GM21360 (cell line): ENCODE results near the gene ANXA8.
"Not testable (repeated sequence)": the region's sequence is repeated elsewhere in the genome, so short reads cannot be mapped to it uniquely, and the experiment has no call there.

ENCODE experiments used
- ATAC-seq: cut with Tn5 transposase; IDR thresholded peaks from one replicate; pipeline ENCODE4 v1.9.1; 2021; ENCODE audit warnings: mild to moderate bottlenecking, moderate library complexity; ENCODE audit not compliant: unreplicated experiment

ANXA8 gene

DNA sequence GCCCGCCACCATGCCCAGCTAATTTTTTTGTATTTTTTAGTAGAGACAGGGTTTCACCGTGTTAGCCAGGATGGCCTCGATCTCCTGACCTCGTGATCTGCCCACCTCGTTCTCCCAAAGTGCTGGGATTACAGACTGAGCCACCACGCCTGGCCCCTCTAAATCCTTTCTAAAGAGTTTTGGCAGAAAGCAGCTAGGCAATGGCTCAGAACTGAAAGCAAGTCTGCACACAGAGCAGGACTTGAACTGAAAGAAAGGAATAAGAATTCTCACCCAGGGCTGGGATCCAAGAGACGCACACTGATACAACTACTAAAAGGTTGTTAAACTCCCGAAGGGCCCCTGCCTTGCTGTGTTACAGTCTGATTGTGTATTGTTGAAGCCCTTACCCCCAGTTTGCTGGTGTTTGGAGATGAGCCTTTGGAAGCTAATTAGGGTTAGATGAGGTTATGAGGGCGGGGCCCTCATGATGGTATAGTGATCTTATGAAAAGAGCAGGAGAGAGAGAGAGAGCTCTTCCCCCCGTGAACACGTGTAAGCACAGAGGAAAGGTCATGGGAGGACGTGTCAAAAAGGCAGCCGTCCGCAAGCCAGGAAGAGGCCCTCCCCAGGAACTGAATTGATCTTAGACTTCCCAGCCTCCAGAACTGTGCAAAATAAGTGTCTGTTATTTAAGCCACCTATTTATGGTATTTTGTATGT lies 18.5 kb downstream of the ANXA8 start:
- ATAC-seq, result not testable (repeated sequence)

- ATAC-seq, result not testable (repeated sequence)
Measured at GRCh38 chr10:47462577-47463358, 21.1 kb downstream of the ANXA8 start.

DNA sequence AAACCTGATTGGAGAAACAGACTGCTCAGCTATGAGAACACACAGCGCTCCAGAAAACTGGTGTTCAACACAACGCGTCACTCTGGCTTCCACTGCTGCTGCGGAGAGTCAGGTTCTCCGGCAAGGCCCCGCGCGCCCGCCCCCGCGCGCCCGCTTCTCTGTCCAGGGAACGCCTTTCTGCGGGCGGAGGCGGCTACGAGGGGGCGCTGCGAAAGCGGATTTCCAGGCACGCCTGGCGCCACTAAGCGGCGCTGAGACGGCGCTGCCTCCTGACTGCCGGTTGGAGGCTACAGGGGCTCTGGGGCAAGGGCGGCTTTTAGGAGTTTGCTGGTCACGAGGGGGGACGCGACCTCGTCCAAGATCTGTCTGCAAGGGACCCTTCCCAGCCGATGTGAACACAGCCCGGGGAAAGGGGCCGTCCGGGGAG lies 22.6 kb downstream of the ANXA8 start:
- ATAC-seq, result not testable (repeated sequence)

DNA sequence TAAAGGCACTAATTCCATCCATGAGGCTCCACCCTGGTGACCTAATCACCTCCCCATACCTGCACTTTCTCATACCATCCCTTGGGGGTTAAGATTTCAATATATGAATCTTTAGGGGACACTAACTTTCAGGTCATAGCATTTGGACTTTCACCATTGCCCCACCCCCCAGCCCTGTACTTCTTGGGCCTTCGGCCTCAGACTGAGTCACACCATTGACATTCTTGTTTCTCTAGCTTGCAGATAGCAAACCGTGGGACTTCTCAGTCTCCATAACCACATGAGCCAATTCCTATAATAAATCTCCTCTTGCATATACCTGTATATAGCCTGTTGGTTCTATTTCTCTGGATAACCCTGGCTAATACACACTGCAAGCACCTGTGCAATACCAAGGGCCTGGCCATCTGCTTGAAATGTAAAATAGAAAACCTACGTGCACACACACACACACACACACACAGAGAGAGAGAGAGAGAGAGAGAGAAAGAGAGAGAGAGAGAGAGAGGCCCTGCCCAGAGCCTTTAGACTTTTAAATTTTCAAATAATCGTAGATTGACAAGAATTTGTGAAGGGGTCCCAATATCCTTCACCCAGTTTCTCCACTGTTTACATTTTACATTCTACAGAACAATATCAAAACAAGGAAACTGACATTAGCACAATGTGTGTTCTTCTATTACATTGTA lies 25.3 kb downstream of the ANXA8 start:
- ATAC-seq, result no peak

GRCh38 chr10:47457826-47458225 lies 26.1 kb downstream of the ANXA8 start:
- no peak for ATAC-seq

- no peak for ATAC-seq
Measured at GRCh38 chr10:47457528-47457820, 26.4 kb downstream of the ANXA8 start.

- no peak for ATAC-seq
Measured at GRCh38 chr10:47456794-47457527, 27.0 kb downstream of the ANXA8 start.

DNA sequence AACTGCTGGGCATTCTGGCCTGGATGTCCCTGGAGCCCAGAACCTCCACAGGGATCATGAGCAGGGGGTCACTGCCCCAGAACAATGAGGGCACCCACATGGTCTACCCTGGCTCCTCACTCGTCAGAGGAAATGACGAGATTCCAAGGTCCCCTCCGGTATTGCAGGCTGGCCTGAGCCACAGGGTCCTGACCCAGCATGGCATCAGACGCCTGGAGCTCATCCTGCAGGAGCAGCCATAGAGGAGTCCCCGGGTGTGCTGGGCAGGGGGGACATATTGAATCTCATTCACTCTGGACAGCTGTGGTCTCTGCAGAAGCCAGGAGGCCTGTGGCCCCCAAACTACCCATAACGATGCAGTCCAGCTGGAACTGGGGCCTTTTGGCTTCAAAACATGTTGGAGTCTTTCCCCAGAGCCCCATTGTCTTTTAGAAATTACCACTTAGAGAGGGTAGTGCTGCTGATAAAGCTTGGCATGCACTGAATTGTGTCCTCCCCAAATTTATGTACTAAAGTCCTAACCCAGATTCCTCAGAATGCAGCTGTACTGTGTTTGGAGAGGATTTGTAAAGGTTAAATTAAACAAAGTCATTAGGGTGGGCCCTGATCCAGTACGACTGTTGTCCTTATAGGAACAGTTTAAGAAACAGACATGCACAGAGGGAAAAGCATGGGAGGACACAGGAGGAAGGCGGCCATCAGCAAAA lies 27.7 kb downstream of the ANXA8 start:
- ATAC-seq, result no peak

GRCh38 chr10:47455350-47456078 lies 28.4 kb downstream of the ANXA8 start:
- not testable (repeated sequence) for ATAC-seq

DNA sequence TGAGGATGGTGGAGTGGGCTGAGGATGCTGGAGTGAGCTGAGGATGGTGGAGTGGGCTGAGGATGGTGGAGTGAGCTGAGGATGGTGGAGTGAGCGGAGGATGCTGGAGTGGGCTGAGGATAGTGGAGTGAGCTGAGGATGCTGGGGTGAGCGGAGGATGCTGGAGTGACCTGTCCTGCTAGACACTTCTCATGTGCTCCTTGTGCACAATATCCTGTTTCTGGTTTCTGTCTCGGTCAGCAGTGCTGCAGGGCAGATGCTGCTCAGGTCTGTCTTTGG lies 29.2 kb downstream of the ANXA8 start:
- ATAC-seq, result no peak

DNA sequence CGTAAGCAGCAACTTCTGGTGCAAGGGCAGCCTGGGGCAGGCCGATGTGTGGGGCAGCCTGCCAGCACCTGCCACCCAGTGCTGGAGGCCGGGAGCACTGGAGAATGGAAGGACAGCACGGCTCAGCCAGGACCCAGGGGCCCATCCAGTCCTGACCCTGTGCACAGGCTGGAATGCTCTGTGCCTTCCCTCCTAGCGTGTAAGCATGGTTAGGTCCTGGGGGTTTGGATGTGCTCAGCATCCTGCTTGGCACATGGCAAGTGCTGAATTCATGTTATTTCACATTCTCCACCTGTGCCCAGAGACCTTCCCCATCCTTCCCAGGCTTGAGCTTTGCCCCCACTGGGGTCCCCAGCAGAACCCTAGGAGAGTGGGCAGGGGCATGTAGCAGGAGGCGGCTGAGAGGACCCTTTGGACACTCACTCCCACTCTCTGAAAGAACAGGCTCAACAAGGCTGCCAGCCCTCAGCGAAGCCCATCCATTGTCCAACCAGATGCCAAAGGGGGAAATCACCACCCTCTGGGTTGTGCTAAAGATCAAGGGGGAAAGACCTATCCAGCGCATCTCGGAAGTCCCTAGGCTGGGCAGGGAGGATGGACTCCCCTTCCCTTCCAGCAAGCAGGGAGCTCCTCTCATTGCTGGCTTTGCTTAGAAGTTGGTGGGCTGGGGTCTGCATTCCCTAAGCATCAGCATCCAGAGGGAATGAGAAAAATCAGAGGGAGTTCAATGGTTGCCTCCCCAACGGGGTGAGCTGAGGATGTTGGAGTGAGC lies 29.7 kb downstream of the ANXA8 start:
- ATAC-seq, result no peak

- ATAC-seq, result no peak
Measured at GRCh38 chr10:47453141-47454007, 30.5 kb downstream of the ANXA8 start.

- ATAC-seq, result no peak
Measured at GRCh38 chr10:47452495-47453140, 31.3 kb downstream of the ANXA8 start.

GRCh38 chr10:47451998-47452494 lies 31.9 kb downstream of the ANXA8 start:
- ATAC-seq, result no peak

- ATAC-seq, result no peak
Measured at GRCh38 chr10:47451273-47451997, 32.5 kb downstream of the ANXA8 start.

DNA sequence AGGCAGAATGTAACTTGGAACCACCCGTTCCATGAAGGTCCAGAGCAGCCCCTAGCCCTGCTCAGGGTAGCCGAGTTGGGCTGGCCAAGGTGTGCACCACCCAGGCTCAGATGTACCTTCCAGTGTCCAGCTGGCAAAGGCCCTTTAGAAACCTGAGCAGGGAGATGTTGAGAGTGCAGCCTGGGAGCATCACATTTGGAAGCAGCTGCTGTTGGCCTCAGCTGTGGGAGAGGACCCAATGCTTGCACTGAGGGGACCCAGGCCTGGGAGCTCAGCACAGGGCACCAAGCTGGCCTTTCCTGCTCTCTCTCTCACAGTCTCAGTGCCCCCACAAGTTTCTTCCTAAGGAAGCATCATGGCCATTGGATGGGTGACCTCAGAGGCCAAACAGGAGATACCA lies 33.5 kb downstream of the ANXA8 start:
- ATAC-seq, result no peak

- ATAC-seq, result no peak
Measured at GRCh38 chr10:47449979-47450378, 33.9 kb downstream of the ANXA8 start.
